Measurements from ENCODE around the gene PHYKPL. TPM values are rescaled to one million over a fixed set of nuclear protein-coding genes. Genes with fewer than 3 reads are reported as not detected.

The PHYKPL gene
- total and polyA plus RNA-seq, 2 donors (not counting 1 experiment from before 2014, with no cell fraction given), result 18.1 to 44.8 TPM

GRCh38 chr5:178250263-178250662 lies 17.7 kb upstream of the PHYKPL start:
- Histone ChIP-seq H3K9me3 (ENCODE audit: control insufficient read depth, insufficient read depth, low read depth, low read length) (no peaks in the 10 kb centered on the region), H3K4me2 (ENCODE audit: extremely low read depth, insufficient read depth, low read length) (no peak overlapping the region), H2AFZ (ENCODE audit: low read length) (no peak overlapping the region), H3K36me3 (ENCODE audit: control insufficient read depth, insufficient read depth, low read length) (no peaks in the 10 kb centered on the region), H3K27me3 (ENCODE audit: control insufficient read depth, insufficient read depth, low read length) (no peaks in the 10 kb centered on the region), H4K20me1 (ENCODE audit: control insufficient read depth, extremely low read depth, insufficient read depth, low read length) (no peaks in the 10 kb centered on the region), H3K79me2 (ENCODE audit: control insufficient read depth, insufficient read depth, low read length) (no peaks in the 10 kb centered on the region), H3K4me3 (replicated peaks in 1 of 4; ENCODE audit: control extremely low read depth in 1 of 4, insufficient read depth in 1 of 4, low read depth in 3 of 4, low read length in 4 of 4) (no peak overlapping the region), H3K27ac (ENCODE audit: insufficient read depth, low read length) (no peak overlapping the region), H3K9ac (ENCODE audit: insufficient read depth, low read length) (no peak overlapping the region), H3K4me1 (ENCODE audit: control insufficient read depth, extremely low read depth, insufficient read depth, low read length) (no peaks in the 10 kb centered on the region)
- DNase-seq (ENCODE audit: low read depth in 2 of 2), result no peak
- TF ChIP-seq EZH2 (IDR thresholded peaks at IDR 0.05; ENCODE audit: low read length, missing control alignments), result no peak
- TF ChIP-seq CTCF (conservative IDR thresholded peaks at IDR 0.05 in 1 of 2, IDR thresholded peaks at IDR 0.05 in 1 of 2; ENCODE audit: low read depth in 1 of 2, low read length in 2 of 2), result no peak

- Histone ChIP-seq H4K20me1 (ENCODE audit: control insufficient read depth, extremely low read depth, insufficient read depth, low read length) (no peaks in the 10 kb centered on the region), H3K27ac (ENCODE audit: insufficient read depth, low read length) (no peak overlapping the region), H3K4me3 (replicated peaks in 1 of 4; ENCODE audit: control extremely low read depth in 1 of 4, insufficient read depth in 1 of 4, low read depth in 3 of 4, low read length in 4 of 4) (no peak overlapping the region), H3K27me3 (ENCODE audit: control insufficient read depth, insufficient read depth, low read length) (no peaks in the 10 kb centered on the region), H3K36me3 (ENCODE audit: control insufficient read depth, insufficient read depth, low read length) (no peaks in the 10 kb centered on the region), H3K4me2 (ENCODE audit: extremely low read depth, insufficient read depth, low read length) (no peak overlapping the region), H3K4me1 (ENCODE audit: control insufficient read depth, extremely low read depth, insufficient read depth, low read length) (no peaks in the 10 kb centered on the region), H3K79me2 (ENCODE audit: control insufficient read depth, insufficient read depth, low read length) (no peaks in the 10 kb centered on the region), H2AFZ (ENCODE audit: low read length) (no peak overlapping the region), H3K9me3 (ENCODE audit: control insufficient read depth, insufficient read depth, low read depth, low read length) (no peaks in the 10 kb centered on the region), H3K9ac (ENCODE audit: insufficient read depth, low read length) (no peak overlapping the region)
- TF ChIP-seq EZH2 (IDR thresholded peaks at IDR 0.05; ENCODE audit: low read length, missing control alignments) (no peak), CTCF (conservative IDR thresholded peaks at IDR 0.05 in 1 of 2, IDR thresholded peaks at IDR 0.05 in 1 of 2; ENCODE audit: low read depth in 1 of 2, low read length in 2 of 2) (no peak)
- peak; percentile 46 to 73 for DNase-seq (ENCODE audit: low read depth in 2 of 2)
These were observed 16.8 kb upstream of the PHYKPL start for GRCh38 chr5:178249191-178249989.

DNA sequence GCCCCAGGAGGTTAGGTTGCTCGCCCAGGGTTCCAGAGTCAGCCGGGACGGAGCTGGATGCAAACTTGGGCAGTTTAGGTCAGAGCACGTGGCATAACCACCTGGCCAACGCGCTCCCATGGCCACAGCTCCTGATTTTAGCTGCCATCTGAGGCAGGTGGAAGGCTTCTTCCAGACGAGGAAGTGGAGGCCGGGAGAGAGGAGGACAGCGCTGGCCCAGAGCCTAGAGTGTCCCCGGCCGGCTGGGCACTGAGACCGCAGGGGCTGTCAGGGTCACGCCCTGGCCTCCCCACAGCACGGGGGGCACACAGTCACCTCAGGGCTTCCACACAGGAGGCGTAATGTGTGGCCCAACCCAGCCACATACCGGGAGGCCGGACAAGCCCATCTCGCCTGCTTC lies 16.1 kb upstream of the PHYKPL start:
- Histone ChIP-seq H3K27ac (ENCODE audit: insufficient read depth, low read length) (no peak overlapping the region), H3K9me3 (ENCODE audit: control insufficient read depth, insufficient read depth, low read depth, low read length) (no peaks in the 10 kb centered on the region), H3K79me2 (ENCODE audit: control insufficient read depth, insufficient read depth, low read length) (no peaks in the 10 kb centered on the region), H3K36me3 (ENCODE audit: control insufficient read depth, insufficient read depth, low read length) (no peaks in the 10 kb centered on the region), H2AFZ (ENCODE audit: low read length) (no peak overlapping the region), H4K20me1 (ENCODE audit: control insufficient read depth, extremely low read depth, insufficient read depth, low read length) (no peaks in the 10 kb centered on the region), H3K4me1 (ENCODE audit: control insufficient read depth, extremely low read depth, insufficient read depth, low read length) (no peaks in the 10 kb centered on the region), H3K4me2 (ENCODE audit: extremely low read depth, insufficient read depth, low read length) (no peak overlapping the region), H3K4me3 (replicated peaks in 1 of 4; ENCODE audit: control extremely low read depth in 1 of 4, insufficient read depth in 1 of 4, low read depth in 3 of 4, low read length in 4 of 4) (no peak overlapping the region), H3K27me3 (ENCODE audit: control insufficient read depth, insufficient read depth, low read length) (no peaks in the 10 kb centered on the region), H3K9ac (ENCODE audit: insufficient read depth, low read length) (no peak overlapping the region)
- TF ChIP-seq EZH2 (IDR thresholded peaks at IDR 0.05; ENCODE audit: low read length, missing control alignments) (no peak), CTCF (conservative IDR thresholded peaks at IDR 0.05 in 1 of 2, IDR thresholded peaks at IDR 0.05 in 1 of 2; ENCODE audit: low read depth in 1 of 2, low read length in 2 of 2) (no peak)
- DNase-seq (ENCODE audit: low read depth in 2 of 2), result no peak
